Stomach (tissue), 9 donors: ENCODE results near the gene CAPN8. TPM values are rescaled to one million over a fixed set of nuclear protein-coding genes. Genes with fewer than 3 reads are reported as not detected.

ENCODE experiments used
- DNase-seq, 2 donors: peaks; one replicate each; pipeline versions ENCODE4 v3.0.0 to v3.0.0-alpha.2; 2013 to 2019
- H3K27ac ChIP-seq, 5 donors: fragments of 200-600 bp in 4 of 5; sonication (generic) in 4 of 5; one replicate each; pipeline ENCODE4 v1.5.1; 2013 to 2019; ENCODE audit warnings: mild to moderate bottlenecking in 1 of 5, moderate library complexity in 1 of 5
- H3K27me3 ChIP-seq, 3 donors: fragments of 200-600 bp; sonication (generic); one replicate each; pipeline ENCODE4 v1.5.1; 2017 to 2019; ENCODE audit warnings: mixed run types in 1 of 3
- H3K36me3 ChIP-seq, 4 donors: fragments of 200-600 bp; sonication (generic); 1 replicate in 3 of 4; 2 replicates in 1 of 4; pipeline ENCODE4 v1.5.1; 2016 to 2019
- H3K4me1 ChIP-seq, 4 donors: fragments of 200-600 bp; sonication (generic); one replicate each; pipeline ENCODE4 v1.5.1; 2016 to 2019
- H3K4me3 ChIP-seq, 4 donors: fragments of 200-600 bp; sonication (generic) in 3 of 4; one replicate each; pipeline ENCODE4 v1.5.1; 2016 to 2019; ENCODE audit warnings: mild to moderate bottlenecking in 1 of 4
- H3K9me3 ChIP-seq, 4 donors: fragments of 200-600 bp; sonication (generic); one replicate each; pipeline ENCODE4 v1.5.1; 2016 to 2019
- CTCF ChIP-seq, 7 experiments: fragments of 450-650 bp in 4 of 7; fragments of 200-600 bp in 3 of 7; sonication (generic) in 3 of 7; IDR thresholded peaks; one replicate each; pipeline ENCODE4 v1.5.1; 2016 to 2019; ENCODE audit warnings: antibody characterized with exemption in 7 of 7, control low read depth in 2 of 7, mild to moderate bottlenecking in 1 of 7
- EP300 ChIP-seq: sonication (generic); formaldehyde crosslinking; IDR thresholded peaks from one replicate; pipeline ENCODE4 v1.6.1; 2017; ENCODE audit warnings: antibody characterized with exemption
- POLR2A ChIP-seq, 4 donors: fragments of 450-650 bp; IDR thresholded peaks; one replicate each; pipeline ENCODE4 v1.6.1; 2016; ENCODE audit warnings: antibody characterized with exemption in 4 of 4, control low read depth in 2 of 4, mild to moderate bottlenecking in 1 of 4, moderate library complexity in 1 of 4
- POLR2AphosphoS5 ChIP-seq, 3 donors: sonication (generic); formaldehyde crosslinking; IDR thresholded peaks; one replicate each; pipeline ENCODE4 v1.6.1; 2016; ENCODE audit warnings: antibody characterized with exemption in 3 of 3
- WGBS, 5 donors: extraction: QIAGEN DNeasy Blood & Tissue Kit in 3 of 5; methylation state at CpG; one replicate each; pipeline versions ENCODE4 v1.1.5 to v1.1.7; 2013 to 2018; 5-methylcytosine and 5-hydroxymethylcytosine counted together
- intact Hi-C: fragments of 100-400 bp; cut with DNase I; formaldehyde crosslinking; loops from one replicate; pipeline ENCODE4 v1.15.1; 2023; ENCODE audit warnings: low total_unique reads
- polyA plus RNA-seq, 3 donors: library from polyadenylated mRNA; stranded (reverse); fragments of 200-250 nt; gene quantifications; one replicate each; pipeline ENCODE4 v1.2.3, GENCODE V29; 2013
- small RNA-seq, 4 donors: library from RNA; depleted of rRNA; stranded (forward); fragments of <200 nt; gene quantifications; one replicate each; pipeline ENCODE3, GENCODE V24; 2016
- total RNA-seq, 5 donors: library from RNA; depleted of rRNA; stranded (reverse); fragments of >200 nt; gene quantifications; one replicate each; pipeline versions ENCODE4 v1.1.0 to v1.2.3, GENCODE V29; 2014 to 2016
- donor health status: healthy with polysubstance abuse.
- donor health status: Bipolar disorder and iron deficiency.
- donor health status: healthy.

Gene CAPN8
- total and polyA plus RNA-seq, 8 donors: 28.3 to 581 (median 134) TPM

GRCh38 chr1:223494926-223495645 is 170.4 kb downstream of the CAPN8 start:
- 89 to 94% (median 90%) methylated on average over 10 to 11 of the region's 11 CpGs for WGBS, 5 donors
- intact Hi-C loops: no loop called here

DNA sequence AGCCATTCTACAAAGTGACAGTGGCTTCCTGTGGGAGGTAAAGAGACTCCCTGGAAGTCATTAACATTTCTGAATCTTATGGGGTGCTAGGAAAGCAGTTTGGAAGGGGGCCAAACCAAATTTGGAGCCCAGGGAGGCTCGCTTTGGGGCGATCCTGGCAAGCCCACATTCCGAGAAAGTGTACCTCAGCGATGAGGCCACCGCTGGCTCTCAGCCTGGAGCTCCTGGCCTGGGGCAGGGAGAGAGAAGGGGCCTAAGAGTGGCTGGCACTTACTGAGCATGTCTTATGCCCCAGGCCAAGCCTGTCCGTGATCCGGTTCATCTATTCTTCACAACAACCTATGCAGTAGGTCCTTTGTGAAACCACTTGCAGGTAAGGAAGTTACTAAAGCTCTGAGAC is 173.5 kb downstream of the CAPN8 start:
- 73 to 89% (median 83%) methylated on average over 7 of the region's 7 CpGs for WGBS, 5 donors

More at GRCh38 chr1:223494926-223495645, 170.4 kb downstream of the CAPN8 start:
- Histone ChIP-seq H3K27me3 (no peaks in the 10 kb centered on the region), H3K27ac (no peak overlapping the region), H3K9me3 (no peaks in the 10 kb centered on the region), H3K4me1 (peaks cover 0 to 1% (median under 1%) of the 10 kb centered on the region in 4 donors), H3K36me3 (no peaks in the 10 kb centered on the region), H3K4me3 (no peak overlapping the region)
- TF ChIP-seq POLR2AphosphoS5 (IDR thresholded peaks at IDR 0.05) (no peak), POLR2A (IDR thresholded peaks at IDR 0.05) (no peak), CTCF (IDR thresholded peaks at IDR 0.05) (no peak), EP300 (no peak)
- no peak for DNase-seq

More for the DNA sequence above, 173.5 kb downstream of the CAPN8 start:
- TF ChIP-seq POLR2A (IDR thresholded peaks at IDR 0.05) (no peak), POLR2AphosphoS5 (IDR thresholded peaks at IDR 0.05) (no peak), EP300 (no peak), CTCF (IDR thresholded peaks at IDR 0.05) (no peak)
- Histone ChIP-seq H3K4me1 (no peaks in the 10 kb centered on the region), H3K36me3 (no peaks in the 10 kb centered on the region), H3K27me3 (no peaks in the 10 kb centered on the region), H3K4me3 (no peak overlapping the region), H3K27ac (no peak overlapping the region), H3K9me3 (no peaks in the 10 kb centered on the region)
- DNase-seq: no peak
- intact Hi-C loops: no loop called here

Small RNA genes within 50 kb of the gene (small RNA-seq; reads per million reads assigned to genes)
- gene RNU6-1248P: 0 reads per million in 4 donors
- gene SNRPEP10: 0 reads per million in 4 donors

Other genes with a start within 250 kb of the CAPN8 start
- 100 to 1,000 TPM; 224 to 739 (median 358) TPM for gene CAPN2, start 46.8 kb upstream of the CAPN8 start, total RNA-seq
- 100 to 1,000 TPM; 128 to 171 (median 161) TPM for gene CAPN2, start 46.8 kb upstream of the CAPN8 start, polyA plus RNA-seq
- gene TP53BP2, start 180.2 kb upstream of the CAPN8 start, total RNA-seq: 100 to 1,000 TPM in 1 of 5 donors, 10 to 100 TPM in 4; 28.1 to 157 (median 51.9) TPM
- gene TP53BP2, start 180.2 kb upstream of the CAPN8 start, polyA plus RNA-seq: 10 to 100 TPM in 1 of 3 donors, 1 to 10 TPM in 2; 6.9 to 11.6 (median 8.8) TPM